ENCODE data around the gene ANKS1B.
A peak's percentile ranks its signal among the peaks of the same experiment; 100 is the strongest.

ANKS1B gene

DNA sequence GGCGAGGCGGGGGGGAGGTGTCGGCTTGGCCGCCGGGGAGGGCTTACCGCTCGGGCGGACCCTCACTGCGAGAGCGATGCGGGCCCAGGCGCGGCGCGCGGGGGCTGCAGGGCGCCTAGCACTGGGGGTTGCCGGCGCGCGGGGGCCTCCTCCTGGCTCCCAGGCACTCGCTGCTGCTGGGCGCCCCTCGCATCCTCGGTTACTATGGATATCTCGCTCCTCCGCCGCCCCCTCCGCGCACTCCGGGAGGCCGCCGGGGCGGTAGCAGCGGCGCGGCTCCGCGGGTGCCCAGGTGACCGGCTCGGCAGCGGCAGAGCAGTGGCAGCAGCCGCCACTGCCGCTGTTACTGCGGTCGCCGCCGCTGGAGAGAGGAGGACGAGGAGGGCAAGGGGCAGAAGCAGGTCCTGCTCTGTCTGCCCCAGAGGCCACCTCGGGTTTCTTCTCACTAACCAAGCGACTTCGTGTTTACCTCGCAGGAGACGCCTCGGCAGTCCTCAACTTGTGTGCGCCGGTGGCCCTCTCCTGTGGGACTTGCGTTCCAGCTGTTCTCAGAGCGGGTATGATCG is 1089.6 kb downstream of the ANKS1B start:
- no peaks in the 10 kb centered on the region for H3K36me3 Mint-ChIP-seq (ENCODE audit: low read depth)
- peaks cover 85% of the 10 kb centered on the region for H3K27me3 Mint-ChIP-seq (ENCODE audit: low read depth)
- H3K27ac Mint-ChIP-seq, result no peak overlapping the region
- H3K9me3 Mint-ChIP-seq, result peaks cover 3% of the 10 kb centered on the region
- peak overlapping the region; percentile 71 to 81 (median 73) for H3K4me3 Mint-ChIP-seq
- TF ChIP-seq, protein P1, sequence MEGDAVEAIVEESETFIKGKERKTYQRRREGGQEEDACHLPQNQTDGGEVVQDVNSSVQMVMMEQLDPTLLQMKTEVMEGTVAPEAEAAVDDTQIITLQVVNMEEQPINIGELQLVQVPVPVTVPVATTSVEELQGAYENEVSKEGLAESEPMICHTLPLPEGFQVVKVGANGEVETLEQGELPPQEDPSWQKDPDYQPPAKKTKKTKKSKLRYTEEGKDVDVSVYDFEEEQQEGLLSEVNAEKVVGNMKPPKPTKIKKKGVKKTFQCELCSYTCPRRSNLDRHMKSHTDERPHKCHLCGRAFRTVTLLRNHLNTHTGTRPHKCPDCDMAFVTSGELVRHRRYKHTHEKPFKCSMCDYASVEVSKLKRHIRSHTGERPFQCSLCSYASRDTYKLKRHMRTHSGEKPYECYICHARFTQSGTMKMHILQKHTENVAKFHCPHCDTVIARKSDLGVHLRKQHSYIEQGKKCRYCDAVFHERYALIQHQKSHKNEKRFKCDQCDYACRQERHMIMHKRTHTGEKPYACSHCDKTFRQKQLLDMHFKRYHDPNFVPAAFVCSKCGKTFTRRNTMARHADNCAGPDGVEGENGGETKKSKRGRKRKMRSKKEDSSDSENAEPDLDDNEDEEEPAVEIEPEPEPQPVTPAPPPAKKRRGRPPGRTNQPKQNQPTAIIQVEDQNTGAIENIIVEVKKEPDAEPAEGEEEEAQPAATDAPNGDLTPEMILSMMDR (IDR thresholded peaks at IDR 0.05; ENCODE audit: unreplicated experiment in 3 of 3), result no peak
- peaks cover 13% of the 10 kb centered on the region for H3K4me1 Mint-ChIP-seq

DNA sequence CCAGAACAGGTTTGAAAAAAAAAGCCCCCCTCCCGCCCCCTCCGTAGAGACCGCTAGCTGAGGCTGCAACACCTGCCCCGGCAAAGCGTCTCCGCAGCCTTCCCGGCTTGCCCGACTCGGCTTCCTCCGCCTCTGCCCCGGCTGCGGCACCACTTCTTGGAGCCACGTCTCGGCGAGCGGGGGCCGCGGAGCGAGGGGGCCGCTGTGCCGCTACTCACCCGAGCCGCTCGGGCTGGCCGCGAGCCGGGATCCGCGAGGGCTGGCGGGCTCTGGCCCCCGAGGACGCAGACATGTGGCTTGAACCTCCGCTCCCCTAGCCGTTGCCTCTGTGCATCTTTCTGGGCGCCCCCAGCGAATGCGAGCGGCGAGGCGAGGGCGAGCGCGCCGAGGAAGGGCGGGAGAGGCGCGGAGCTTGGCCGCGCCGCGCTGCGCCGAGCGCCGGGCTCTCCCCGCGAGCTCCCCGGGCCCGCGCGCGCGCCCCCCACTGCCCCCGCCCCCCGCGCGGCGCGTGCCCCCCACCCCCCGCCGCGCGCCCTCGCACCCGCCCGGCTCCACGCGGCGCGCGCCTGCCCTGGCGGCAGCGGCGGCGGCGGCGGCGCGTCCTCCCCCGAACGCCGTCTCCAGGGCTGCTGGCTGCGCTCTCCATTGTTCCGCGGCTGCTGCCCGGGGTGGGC is 1090.2 kb downstream of the ANKS1B start:
- H3K4me1 Mint-ChIP-seq, result peaks cover 13% of the 10 kb centered on the region
- no peak overlapping the region for H3K27ac Mint-ChIP-seq
- H3K36me3 Mint-ChIP-seq (ENCODE audit: low read depth), result no peaks in the 10 kb centered on the region
- H3K4me3 Mint-ChIP-seq, result peak overlapping the region; percentile 61 to 75 (median 61)
- TF ChIP-seq, protein P1 (IDR thresholded peaks at IDR 0.05; ENCODE audit: unreplicated experiment in 3 of 3), result no peak
- peaks cover 3% of the 10 kb centered on the region for H3K9me3 Mint-ChIP-seq
- peaks cover 87% of the 10 kb centered on the region for H3K27me3 Mint-ChIP-seq (ENCODE audit: low read depth)

DNA sequence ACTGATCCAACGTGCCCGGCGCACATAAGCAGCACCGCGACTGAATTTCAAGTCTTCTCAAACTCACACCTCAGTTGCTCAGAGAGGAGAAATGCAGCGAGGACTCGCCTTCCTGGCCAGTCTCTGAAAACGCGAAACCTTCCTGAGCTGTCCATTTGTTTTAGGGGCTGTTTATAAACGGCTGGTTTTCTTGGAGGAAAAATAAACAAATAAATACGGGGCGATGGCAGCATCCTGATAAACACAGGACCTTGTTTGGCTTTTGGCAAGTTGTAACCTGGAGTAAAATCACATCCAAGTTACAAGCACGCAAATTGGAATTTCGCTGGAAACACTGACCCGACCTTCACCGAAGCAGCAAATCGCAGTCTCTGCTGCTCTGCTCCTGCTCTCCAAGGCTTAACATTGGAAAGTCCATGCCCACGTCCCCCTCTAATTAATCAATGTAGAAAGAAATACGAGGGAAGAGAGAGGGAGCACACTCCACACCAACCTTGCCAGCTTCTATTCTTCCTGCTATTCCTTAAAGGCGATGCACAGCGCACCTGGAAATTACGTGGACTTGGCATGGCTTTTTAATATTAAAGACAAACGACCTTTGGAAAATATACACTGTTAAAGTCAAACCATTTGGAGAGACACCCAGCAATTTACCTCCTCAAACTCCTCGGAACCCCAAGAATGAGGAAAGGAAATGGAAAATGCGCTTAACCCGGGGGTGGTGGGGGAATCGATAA is 1090.9 kb downstream of the ANKS1B start:
- Mint-ChIP-seq H3K36me3 (ENCODE audit: low read depth) (no peaks in the 10 kb centered on the region), H3K4me3 (peak overlapping the region; percentile 61 to 75 (median 61)), H3K27me3 (ENCODE audit: low read depth) (peaks cover 87% of the 10 kb centered on the region), H3K4me1 (peaks cover 13% of the 10 kb centered on the region), H3K27ac (no peak overlapping the region), H3K9me3 (peaks cover 3% of the 10 kb centered on the region)
- TF ChIP-seq, protein P1 (IDR thresholded peaks at IDR 0.05; ENCODE audit: unreplicated experiment in 3 of 3), result no peak

DNA sequence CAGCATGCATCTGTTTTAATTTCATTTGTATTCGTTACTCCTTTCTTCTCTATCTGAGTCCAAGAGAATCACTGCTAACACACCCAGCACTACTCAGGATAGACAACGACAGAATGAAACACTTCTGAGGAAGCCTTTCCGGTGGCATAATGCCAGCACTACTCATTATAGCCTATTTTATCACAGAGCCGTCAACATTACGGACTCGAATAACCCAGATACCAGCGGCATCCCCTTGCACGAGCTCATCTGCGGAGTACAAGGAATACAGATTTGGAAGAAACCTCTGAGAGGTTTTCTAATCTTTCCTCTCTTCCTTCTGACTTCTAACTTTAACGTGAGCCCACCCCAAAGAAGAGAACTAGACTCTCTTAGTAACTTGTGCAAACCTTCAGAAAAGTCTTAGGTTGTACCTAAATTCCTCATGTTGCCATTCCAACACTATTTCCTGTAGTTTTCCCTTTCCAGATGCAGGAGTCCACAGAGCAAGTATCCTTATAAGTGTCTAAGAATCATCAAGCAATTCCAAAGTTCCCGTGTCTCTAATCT is 1091.5 kb downstream of the ANKS1B start:
- Mint-ChIP-seq H3K27me3 (ENCODE audit: low read depth) (peaks cover 91% of the 10 kb centered on the region), H3K27ac (no peak overlapping the region)

DNA sequence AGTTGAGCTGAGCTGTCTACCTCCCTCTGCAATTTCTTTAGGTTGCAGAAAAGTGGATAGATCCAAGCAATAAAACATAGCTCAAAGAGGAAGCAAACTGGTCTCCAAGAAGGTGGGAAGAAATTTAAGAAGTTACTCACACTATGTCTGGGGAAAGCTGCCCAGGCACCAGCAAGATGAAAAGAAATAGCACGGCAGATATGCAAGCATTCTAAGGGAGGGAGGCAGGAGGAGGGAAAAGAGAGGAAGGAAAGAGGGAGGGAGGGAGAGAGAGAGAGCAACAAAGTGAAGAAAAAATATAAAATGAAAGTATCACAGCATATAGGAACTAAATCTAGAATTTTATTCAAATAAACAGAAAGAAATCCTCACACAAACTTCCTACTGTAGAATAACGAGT is 1099.0 kb downstream of the ANKS1B start:
- Mint-ChIP-seq H3K4me3 (no peak overlapping the region), H3K27ac (no peak overlapping the region), H3K9me3 (no peaks in the 10 kb centered on the region), H3K4me1 (no peaks in the 10 kb centered on the region), H3K27me3 (ENCODE audit: low read depth) (peaks cover 58% of the 10 kb centered on the region), H3K36me3 (ENCODE audit: low read depth) (no peaks in the 10 kb centered on the region)
- TF ChIP-seq, protein P1 (IDR thresholded peaks at IDR 0.05; ENCODE audit: unreplicated experiment in 3 of 3), result no peak

More for the DNA sequence above, 1091.5 kb downstream of the ANKS1B start:
- Mint-ChIP-seq H3K9me3 (peaks cover 3% of the 10 kb centered on the region), H3K4me3 (peak overlapping the region; percentile 61 to 75 (median 61)), H3K4me1 (peaks cover 13% of the 10 kb centered on the region), H3K36me3 (ENCODE audit: low read depth) (no peaks in the 10 kb centered on the region)
- TF ChIP-seq, protein P1 (IDR thresholded peaks at IDR 0.05; ENCODE audit: unreplicated experiment in 3 of 3), result no peak
